HG03108 (cell line): Measurements from ENCODE around the gene P2RY14.

Source experiments
- ATAC-seq: cut with Tn5 transposase; IDR thresholded peaks from one replicate; pipeline ENCODE4 v1.9.1; 2021; ENCODE audit warnings: moderate library complexity; ENCODE audit not compliant: unreplicated experiment

The P2RY14 gene

GRCh38 chr3:151303751-151304150 lies 25.4 kb upstream of the P2RY14 start:
- ATAC-seq = no peak

- ATAC-seq = no peak
These were observed 23.4 kb upstream of the P2RY14 start for GRCh38 chr3:151301787-151302186.

GRCh38 chr3:151300539-151300938 lies 22.2 kb upstream of the P2RY14 start:
- no peak for ATAC-seq

- no peak for ATAC-seq
These were observed 20.7 kb upstream of the P2RY14 start for GRCh38 chr3:151299006-151299405.

GRCh38 chr3:151297429-151297828 lies 19.1 kb upstream of the P2RY14 start:
- ATAC-seq = no peak

GRCh38 chr3:151296226-151296625 lies 17.9 kb upstream of the P2RY14 start:
- no peak for ATAC-seq

GRCh38 chr3:151293127-151293526 lies 14.8 kb upstream of the P2RY14 start:
- ATAC-seq = no peak

- ATAC-seq = no peak
These were observed 12.3 kb upstream of the P2RY14 start for GRCh38 chr3:151290673-151291072.

GRCh38 chr3:151289445-151289844 lies 11.1 kb upstream of the P2RY14 start:
- ATAC-seq = no peak

GRCh38 chr3:151285940-151286339 lies 7.6 kb upstream of the P2RY14 start:
- ATAC-seq = no peak

GRCh38 chr3:151283907-151284461 lies 5.6 kb upstream of the P2RY14 start:
- ATAC-seq = no peak

- ATAC-seq = no peak
These were observed 5.0 kb upstream of the P2RY14 start for GRCh38 chr3:151283387-151283786.

- ATAC-seq = peak; percentile 59
These were observed 4.6 kb upstream of the P2RY14 start for GRCh38 chr3:151282921-151283320.

GRCh38 chr3:151281671-151282324 lies 3.5 kb upstream of the P2RY14 start:
- no peak for ATAC-seq

GRCh38 chr3:151276687-151277042 lies 1.7 kb downstream of the P2RY14 start:
- peak; percentile 65 for ATAC-seq

- ATAC-seq = peak; percentile 7
These were observed 2.2 kb downstream of the P2RY14 start for GRCh38 chr3:151276038-151276686.

GRCh38 chr3:151275091-151275490 lies 3.3 kb downstream of the P2RY14 start:
- ATAC-seq = no peak

- no peak for ATAC-seq
These were observed 8.7 kb downstream of the P2RY14 start for GRCh38 chr3:151269631-151270030.

GRCh38 chr3:151268267-151269235 lies 9.8 kb downstream of the P2RY14 start:
- ATAC-seq = peak; percentile 47

- no peak for ATAC-seq
These were observed 11.3 kb downstream of the P2RY14 start for GRCh38 chr3:151267066-151267465.

GRCh38 chr3:151265866-151266265 lies 12.5 kb downstream of the P2RY14 start:
- ATAC-seq = peak; percentile 93
